T-cell (primary cell): ENCODE data around the gene SNX2. TPM values are rescaled to one million over a fixed set of nuclear protein-coding genes. Genes with fewer than 3 reads are reported as not detected.

Source experiments
- ATAC-seq, 4 experiments: fragments of 200-7000 bp in 3 of 4; fragments of 150-1000 bp in 1 of 4; cut with Tn5 transposase; replicated peaks in 1 of 4; 1 replicate in 3 of 4; 2 replicates in 1 of 4; pipeline ENCODE4 v1.10.0; 2021; ENCODE audit warnings: moderate library complexity in 3 of 4, mild to moderate bottlenecking in 2 of 4, moderate number of reproducible peaks in 1 of 4
- CTCF ChIA-PET, 2 donors: fragments of 300-600 bp; sonication (Branson Sonifier 250); formaldehyde crosslinking; loops; one replicate each; lab custom pipeline; 2022; ENCODE audit warnings: antibody characterized with exemption in 2 of 2; lab: Charles Lee
- POLR2A ChIA-PET, 2 donors: fragments of 300-600 bp; sonication (Branson Sonifier 250); formaldehyde crosslinking; loops; one replicate each; lab custom pipeline; 2022; ENCODE audit warnings: antibody characterized with exemption in 2 of 2; lab: Charles Lee
- DNase-seq, 35 experiments: peaks; one replicate each; pipeline versions ENCODE4 v3.0.0 to v3.0.0-alpha.2; 2013 to 2023
- H3K27ac ChIP-seq: one replicate; pipeline ENCODE4 v1.5.1; 2013; ENCODE audit warnings: low read length
- H3K27me3 ChIP-seq, 2 experiments: replicated peaks in 1 of 2; 1 replicate in 1 of 2; 2 replicates in 1 of 2; pipeline versions ENCODE4 v1.6.1 to v1.7.0; 2013; ENCODE audit warnings: low read length in 1 of 2, mixed read lengths in 1 of 2; ENCODE audit not compliant: control insufficient read depth in 2 of 2, insufficient read depth in 2 of 2; ENCODE audit errors: extremely low read depth in 1 of 2
- H3K36me3 ChIP-seq, 2 donors: 1 replicate in 1 of 2; 2 replicates in 1 of 2; pipeline versions ENCODE4 v1.6.1 to v1.7.0; 2013; ENCODE audit warnings: low read length in 1 of 2; ENCODE audit not compliant: control insufficient read depth in 2 of 2, insufficient read depth in 1 of 2; ENCODE audit errors: extremely low read depth in 1 of 2
- H3K4me1 ChIP-seq, 2 experiments: 1 replicate in 1 of 2; 2 replicates in 1 of 2; pipeline versions ENCODE4 v1.6.1 to v1.7.0; 2013; ENCODE audit warnings: low read length in 2 of 2, mixed read lengths in 1 of 2; ENCODE audit not compliant: insufficient read depth in 2 of 2, control insufficient read depth in 1 of 2; ENCODE audit errors: extremely low read depth in 1 of 2
- H3K4me3 ChIP-seq, 2 donors: 1 replicate in 1 of 2; 2 replicates in 1 of 2; pipeline versions ENCODE4 v1.5.1 to v1.7.0; 2013; ENCODE audit warnings: mild to moderate bottlenecking in 2 of 2, low read length in 1 of 2, moderate library complexity in 1 of 2; ENCODE audit not compliant: control insufficient read depth in 1 of 2; ENCODE audit errors: extremely low read depth in 1 of 2
- H3K9me3 ChIP-seq: 2 replicates; pipeline ENCODE4 v1.7.0; 2013
- H3K27ac Mint-ChIP-seq, 2 donors: one replicate each; pipeline ENCODE4 v1.8.0; 2020 to 2021; ENCODE audit warnings: mild to moderate bottlenecking in 2 of 2, mixed read lengths in 2 of 2
- H3K27me3 Mint-ChIP-seq, 2 donors: one replicate each; pipeline ENCODE4 v1.8.0; 2021 to 2022; ENCODE audit warnings: mixed read lengths in 2 of 2
- H3K36me3 Mint-ChIP-seq: one replicate; pipeline ENCODE4 v1.8.0; 2021; ENCODE audit warnings: mixed read lengths
- H3K4me1 Mint-ChIP-seq, 3 donors: one replicate each; pipeline ENCODE4 v1.8.0; 2020 to 2022; ENCODE audit warnings: mixed read lengths in 3 of 3, mild to moderate bottlenecking in 1 of 3
- H3K4me3 Mint-ChIP-seq, 3 donors: one replicate each; pipeline ENCODE4 v1.8.0; 2020 to 2022; ENCODE audit warnings: mild to moderate bottlenecking in 3 of 3, mixed read lengths in 3 of 3, moderate library complexity in 3 of 3
- H3K9me3 Mint-ChIP-seq, 3 donors: one replicate each; pipeline ENCODE4 v1.8.0; 2020 to 2022; ENCODE audit warnings: mixed read lengths in 3 of 3
- WGBS: methylation state at CpG from one replicate; pipeline ENCODE4 v1.1.5; 2013; ENCODE audit warnings: missing lambda C conversion rate; ENCODE audit not compliant: insufficient coverage; 5-methylcytosine and 5-hydroxymethylcytosine counted together
- total RNA-seq, 35 experiments: library from RNA in 6 of 35; stranded (reverse) in 6 of 35; fragments of 120-200 nt in 1 of 35; gene quantifications; one replicate each; pipeline versions ENCODE4 v1.2.1 to v1.2.4 and lab custom pipeline; 2013 to 2026

SNX2 gene, protein sequence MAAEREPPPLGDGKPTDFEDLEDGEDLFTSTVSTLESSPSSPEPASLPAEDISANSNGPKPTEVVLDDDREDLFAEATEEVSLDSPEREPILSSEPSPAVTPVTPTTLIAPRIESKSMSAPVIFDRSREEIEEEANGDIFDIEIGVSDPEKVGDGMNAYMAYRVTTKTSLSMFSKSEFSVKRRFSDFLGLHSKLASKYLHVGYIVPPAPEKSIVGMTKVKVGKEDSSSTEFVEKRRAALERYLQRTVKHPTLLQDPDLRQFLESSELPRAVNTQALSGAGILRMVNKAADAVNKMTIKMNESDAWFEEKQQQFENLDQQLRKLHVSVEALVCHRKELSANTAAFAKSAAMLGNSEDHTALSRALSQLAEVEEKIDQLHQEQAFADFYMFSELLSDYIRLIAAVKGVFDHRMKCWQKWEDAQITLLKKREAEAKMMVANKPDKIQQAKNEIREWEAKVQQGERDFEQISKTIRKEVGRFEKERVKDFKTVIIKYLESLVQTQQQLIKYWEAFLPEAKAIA
- 10 to 100 TPM; 41.8 to 56.3 (median 47.8) TPM for total RNA-seq
- total RNA-seq (2013) = 63.8 TPM
- total RNA-seq (lab: John Stamatoyannopoulos, UW) = 29.7 to 77.4 (median 60.0) reads per million in 29 experiments

DNA sequence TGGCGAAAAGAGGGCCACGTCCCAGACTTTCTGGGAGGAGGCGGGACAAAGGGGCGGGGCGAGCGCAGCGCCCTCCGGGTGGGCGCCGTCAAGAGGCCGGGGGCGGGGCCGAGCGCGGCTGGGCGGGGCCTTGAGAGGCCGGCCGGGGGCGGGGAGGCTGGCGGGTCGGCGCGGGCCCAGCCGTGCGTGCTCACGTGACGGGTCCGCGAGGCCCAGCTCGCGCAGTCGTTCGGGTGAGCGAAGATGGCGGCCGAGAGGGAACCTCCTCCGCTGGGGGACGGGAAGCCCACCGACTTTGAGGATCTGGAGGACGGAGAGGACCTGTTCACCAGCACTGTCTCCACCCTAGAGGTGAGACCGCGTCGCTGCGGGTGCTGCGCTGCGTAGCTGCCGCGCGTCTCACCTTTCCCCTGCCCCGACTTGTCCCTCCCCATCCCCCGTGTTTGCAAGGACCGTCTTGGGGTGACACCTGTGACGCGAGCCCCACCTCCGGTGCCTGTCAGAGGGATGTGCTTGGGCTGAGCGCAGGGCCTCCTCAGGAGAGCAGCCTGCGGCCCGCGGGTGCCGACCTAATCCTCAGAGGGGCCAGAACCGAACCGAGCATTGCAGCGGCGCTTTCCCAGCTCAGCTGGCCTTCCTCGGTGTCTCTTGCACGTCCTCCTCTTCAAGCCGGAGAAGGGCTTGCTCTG is at the start of gene SNX2:
TSS of gene SNX2 (plus strand) at position 220 of the 689 bp plus-strand sequence. CDS start at position 244, 24 bp downstream.
- CTCF ChIA-PET = interaction anchor here (0.6 to 2.3 kb wide), 4 partner anchors 10 to 649 kb away, joined by 3 to 10 read pairs (median 4); partner anchors contain the start of gene CEP120 (in 1 of the 2)

DNA sequence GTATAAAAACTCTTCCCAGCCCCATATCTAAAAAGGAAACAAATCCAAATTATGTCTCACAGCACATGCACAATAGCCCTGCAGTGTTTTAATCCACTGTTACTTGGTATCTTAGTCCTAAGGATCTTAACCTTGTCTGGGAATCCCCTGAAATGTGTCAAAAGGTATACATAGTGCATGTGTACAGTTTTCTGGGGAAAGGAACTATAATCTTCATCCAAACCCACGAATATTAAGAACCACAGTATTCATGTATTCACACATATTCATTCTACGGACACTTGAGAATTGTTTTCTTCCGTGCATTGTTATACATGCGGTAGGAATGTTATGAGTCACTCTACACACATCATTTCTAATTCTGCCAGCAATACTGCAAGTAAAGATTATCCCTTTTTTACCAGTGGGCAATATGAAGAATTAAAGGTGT is 47.8 kb upstream of the SNX2 start:
- Mint-ChIP-seq H3K27me3 (peaks cover 5 to 21% of the 10 kb centered on the region in 2 donors), H3K4me1 (no peaks in the 10 kb centered on the region), H3K27ac (no peak overlapping the region), H3K9me3 (no peaks in the 10 kb centered on the region), H3K4me3 (no peak overlapping the region), H3K36me3 (no peaks in the 10 kb centered on the region)
- WGBS = no CpG with 5 or more reads among the region's 4 CpGs
- ChIA-PET CTCF (no interaction called here), POLR2A (no interaction called here)
- Histone ChIP-seq H3K36me3 (no peaks in the 10 kb centered on the region), H3K4me1 (no peaks in the 10 kb centered on the region), H3K9me3 (no peaks in the 10 kb centered on the region), H3K27ac (no peak overlapping the region), H3K4me3 (no peak overlapping the region), H3K27me3 (no peaks in the 10 kb centered on the region)
- DNase-seq (no peak), ATAC-seq (no peak)

More for the DNA sequence above, at the start of gene SNX2:
- Mint-ChIP-seq H3K4me3 (peak within 1 kb of the TSS; percentile 93 to 98 (median 94)), H3K27ac (peak within 1 kb of the TSS; percentile 89), H3K9me3 (no peaks in the 10 kb centered on the region), H3K36me3 (peaks cover 9% of the 10 kb centered on the region), H3K27me3 (peaks cover 0 to 4% of the 10 kb centered on the region in 2 donors), H3K4me1 (peaks cover 45 to 51% (median 46%) of the 10 kb centered on the region in 3 donors)
- Histone ChIP-seq H3K4me3 (peak within 1 kb of the TSS; percentile 59 to 92), H3K9me3 (no peaks in the 10 kb centered on the region), H3K4me1 (peaks cover 7 to 15% of the 10 kb centered on the region in 2 experiments), H3K27me3 (no peaks in the 10 kb centered on the region), H3K36me3 (no peaks in the 10 kb centered on the region), H3K27ac (peak within 1 kb of the TSS; percentile 89)
- WGBS = under 1% methylated on average over 58 of the region's 67 CpGs
- DNase-seq (peak; percentile 69 to 93 (median 84)), ATAC-seq (peak; percentile 89 to 92 (median 92))
- POLR2A ChIA-PET = interaction anchor here (0.5 to 0.6 kb wide), 2 partner anchors 209 to 761 kb away, joined by 3 to 9 read pairs; no protein-coding TSS in a partner anchor

DNA sequence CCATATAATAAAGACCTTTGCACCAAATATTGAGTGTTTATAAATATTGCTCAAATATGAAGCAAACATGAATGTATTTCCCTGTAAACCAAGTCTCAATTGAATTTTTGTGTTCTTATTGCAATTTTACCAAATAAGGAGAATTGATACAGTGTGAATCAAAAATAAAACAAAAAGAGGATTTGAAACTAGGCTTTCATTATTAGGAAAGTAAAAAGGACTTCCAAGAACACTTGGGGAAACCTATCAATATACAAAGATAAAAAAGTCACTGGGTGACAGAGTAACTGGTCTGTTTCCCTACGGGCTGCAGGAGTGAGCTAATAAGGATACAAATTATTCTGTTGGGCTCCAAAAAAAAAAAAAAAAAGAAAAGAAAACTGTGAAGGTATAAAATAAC is 44.8 kb upstream of the SNX2 start:
- DNase-seq (no peak), ATAC-seq (no peak)
- H3K9me3 ChIP-seq = no peaks in the 10 kb centered on the region
- CTCF ChIA-PET = no interaction called here
- H3K27ac Mint-ChIP-seq = no peak overlapping the region
- H3K4me1 ChIP-seq = no peaks in the 10 kb centered on the region
- POLR2A ChIA-PET = no interaction called here
- no peak overlapping the region for H3K27ac ChIP-seq
- WGBS = no CpG with 5 or more reads among the region's 1 CpG
- H3K36me3 ChIP-seq = no peaks in the 10 kb centered on the region
- H3K27me3 ChIP-seq = peaks cover 0 to under 1% of the 10 kb centered on the region in 2 experiments
- no peak overlapping the region for H3K4me3 Mint-ChIP-seq
- peaks cover 7 to 15% of the 10 kb centered on the region in 2 donors for H3K27me3 Mint-ChIP-seq
- no peaks in the 10 kb centered on the region for H3K4me1 Mint-ChIP-seq
- H3K4me3 ChIP-seq = no peak overlapping the region
- H3K36me3 Mint-ChIP-seq = no peaks in the 10 kb centered on the region
- no peaks in the 10 kb centered on the region for H3K9me3 Mint-ChIP-seq

DNA sequence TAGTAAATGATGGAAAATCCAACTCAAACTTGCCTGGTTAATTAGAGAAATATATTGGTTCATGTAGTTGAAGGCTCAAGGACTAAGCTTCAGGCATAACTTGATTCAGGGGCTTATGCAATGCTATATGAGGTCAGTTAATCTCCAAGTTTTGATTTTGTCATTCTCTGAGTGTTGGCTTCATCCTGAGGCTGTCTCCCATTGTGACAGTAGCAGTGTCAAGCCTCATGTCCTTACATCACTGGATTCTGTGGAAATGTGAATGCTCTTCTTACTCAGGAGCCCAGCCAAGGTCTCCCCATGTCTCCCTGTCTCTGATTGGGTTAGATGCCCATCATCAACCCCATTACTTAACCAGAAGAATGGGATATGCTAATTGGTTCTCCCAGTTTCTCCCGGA is 44.4 kb upstream of the SNX2 start:
- WGBS = no CpG with 5 or more reads among the region's 1 CpG
- H3K9me3 Mint-ChIP-seq = peaks cover 0 to 2% (median under 1%) of the 10 kb centered on the region in 3 donors
- no peaks in the 10 kb centered on the region for H3K36me3 Mint-ChIP-seq

DNA sequence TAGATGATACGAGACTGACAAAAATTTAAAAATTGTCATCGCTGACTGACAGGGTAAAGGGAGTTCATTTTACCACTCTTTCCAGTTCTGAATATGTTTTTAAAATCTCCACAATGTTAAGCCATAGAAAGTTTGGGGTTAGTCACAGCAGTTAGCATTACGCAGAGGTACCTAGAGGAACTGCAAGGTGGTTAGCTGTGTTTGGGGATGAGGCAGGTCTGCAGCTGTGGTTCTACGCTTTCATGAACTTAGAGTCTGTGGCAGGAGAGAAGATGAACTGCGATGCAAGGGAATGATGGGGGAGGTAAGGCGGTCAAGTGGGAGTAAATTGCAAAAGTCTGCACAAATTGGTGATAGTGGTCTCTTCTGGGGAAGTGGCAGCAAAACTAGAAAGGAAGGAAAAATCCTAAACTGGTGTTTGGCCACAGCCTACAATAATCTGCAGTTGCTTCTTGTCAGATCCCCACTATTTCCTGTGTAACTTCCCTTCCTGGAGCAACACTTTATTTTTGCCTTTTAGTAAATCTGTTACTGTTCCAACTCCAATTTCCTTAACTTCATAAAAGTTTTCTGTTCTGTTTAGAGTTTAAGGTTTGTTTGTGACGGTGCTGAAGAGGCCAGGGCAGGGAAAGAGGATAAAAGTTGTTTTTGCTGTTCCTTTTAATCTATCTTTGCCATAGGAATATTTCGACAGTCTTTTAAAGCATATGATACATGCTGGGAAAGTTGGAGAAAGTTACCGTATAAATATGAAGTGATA is 38.6 kb upstream of the SNX2 start:
- H3K4me1 Mint-ChIP-seq = no peaks in the 10 kb centered on the region
- DNase-seq = no peak
- no peaks in the 10 kb centered on the region for H3K36me3 Mint-ChIP-seq
- H3K36me3 ChIP-seq = no peaks in the 10 kb centered on the region
- no peak overlapping the region for H3K4me3 Mint-ChIP-seq
- peaks cover 0 to 7% of the 10 kb centered on the region in 2 experiments for H3K27me3 ChIP-seq
- H3K4me3 ChIP-seq = no peak overlapping the region
- no peaks in the 10 kb centered on the region for H3K9me3 ChIP-seq
- POLR2A ChIA-PET = no interaction called here
- CTCF ChIA-PET = no interaction called here
- H3K4me1 ChIP-seq = no peaks in the 10 kb centered on the region
- no peak overlapping the region for H3K27ac Mint-ChIP-seq
- 44% methylated on average over 4 of the region's 9 CpGs for WGBS
- no peak for ATAC-seq
- H3K9me3 Mint-ChIP-seq = peaks cover 0 to 4% (median 3%) of the 10 kb centered on the region in 3 donors
- no peak overlapping the region for H3K27ac ChIP-seq
- peaks cover 19 to 20% of the 10 kb centered on the region in 2 donors for H3K27me3 Mint-ChIP-seq

More for the DNA sequence above, 44.4 kb upstream of the SNX2 start:
- POLR2A ChIA-PET = no interaction called here
- no peaks in the 10 kb centered on the region for H3K9me3 ChIP-seq
- peaks cover 0 to 4% of the 10 kb centered on the region in 2 experiments for H3K27me3 ChIP-seq
- Mint-ChIP-seq H3K4me1 (no peaks in the 10 kb centered on the region), H3K27me3 (peaks cover 9 to 18% of the 10 kb centered on the region in 2 donors), H3K4me3 (no peak overlapping the region), H3K27ac (no peak overlapping the region)
- H3K27ac ChIP-seq = no peak overlapping the region
- CTCF ChIA-PET = no interaction called here
- H3K4me1 ChIP-seq = no peaks in the 10 kb centered on the region
- DNase-seq = no peak
- H3K4me3 ChIP-seq = no peak overlapping the region
- no peaks in the 10 kb centered on the region for H3K36me3 ChIP-seq
- no peak for ATAC-seq

DNA sequence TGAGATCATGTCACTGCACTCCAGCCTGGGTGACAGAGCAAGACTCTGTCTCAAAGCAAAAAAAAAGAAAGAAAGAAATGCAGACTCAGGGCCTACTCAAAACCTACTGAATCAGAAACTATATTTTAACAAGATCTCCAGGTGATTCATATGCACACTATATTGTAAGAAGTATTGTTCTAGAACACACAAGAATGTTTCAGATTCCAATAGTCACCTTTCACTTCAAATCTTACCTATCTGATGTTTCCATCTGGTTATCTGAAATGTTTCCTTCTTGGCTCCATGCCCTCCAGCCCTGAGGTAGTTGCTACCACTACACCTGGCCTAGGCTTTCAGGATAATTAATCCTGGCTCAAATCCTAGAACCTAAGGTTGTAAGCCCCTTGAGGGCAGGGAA is 36.8 kb upstream of the SNX2 start:
- Histone ChIP-seq H3K27ac (no peak overlapping the region), H3K4me1 (no peaks in the 10 kb centered on the region), H3K36me3 (no peaks in the 10 kb centered on the region), H3K27me3 (peaks cover 0 to 7% of the 10 kb centered on the region in 2 experiments), H3K4me3 (no peak overlapping the region), H3K9me3 (no peaks in the 10 kb centered on the region)
- H3K27me3 Mint-ChIP-seq = peaks cover 14 to 20% of the 10 kb centered on the region in 2 donors
- ATAC-seq (no peak), DNase-seq (no peak)
- CTCF ChIA-PET = no interaction called here
- H3K36me3 Mint-ChIP-seq = no peaks in the 10 kb centered on the region
- H3K4me1 Mint-ChIP-seq = no peaks in the 10 kb centered on the region
- H3K27ac Mint-ChIP-seq = no peak overlapping the region
- peaks cover 0 to 4% (median 3%) of the 10 kb centered on the region in 3 donors for H3K9me3 Mint-ChIP-seq
- H3K4me3 Mint-ChIP-seq = no peak overlapping the region
- POLR2A ChIA-PET = no interaction called here
